Trophoblast cell (in vitro differentiated cells and primary cell): ENCODE measurements around the gene XXYLT1.

ENCODE experiments used
- DNase-seq, 2 donors: peaks; one replicate each; pipeline ENCODE4 v3.0.0-alpha.2; 2016
- H2AFZ ChIP-seq: 2 replicates; pipeline ENCODE4 v1.6.1; 2013; ENCODE audit warnings: low read length, moderate library complexity, mild to moderate bottlenecking; ENCODE audit not compliant: insufficient read depth, poor library complexity
- H2AK5ac ChIP-seq: 2 replicates; pipeline ENCODE4 v1.6.1; 2013; ENCODE audit warnings: mild to moderate bottlenecking, low read length
- H2BK120ac ChIP-seq: 2 replicates; pipeline ENCODE4 v1.6.1; 2013; ENCODE audit warnings: low read length, mild to moderate bottlenecking, moderate library complexity; ENCODE audit not compliant: insufficient read depth, poor library complexity
- H2BK12ac ChIP-seq: 2 replicates; pipeline ENCODE4 v1.6.1; 2013; ENCODE audit warnings: mild to moderate bottlenecking, low read length, moderate library complexity
- H2BK5ac ChIP-seq: 2 replicates; pipeline ENCODE4 v1.6.1; 2013; ENCODE audit warnings: low read length, low read depth, moderate library complexity, mild to moderate bottlenecking; ENCODE audit not compliant: poor library complexity
- H3K14ac ChIP-seq: 2 replicates; pipeline ENCODE4 v1.6.1; 2013; ENCODE audit warnings: mild to moderate bottlenecking, low read length
- H3K18ac ChIP-seq: 2 replicates; pipeline ENCODE4 v1.6.1; 2013; ENCODE audit warnings: mild to moderate bottlenecking, low read length
- H3K23ac ChIP-seq: 2 replicates; pipeline ENCODE4 v1.6.1; 2013; ENCODE audit warnings: low read length
- H3K27ac ChIP-seq: 2 replicates; pipeline ENCODE4 v1.5.1; 2013; ENCODE audit warnings: low read depth, mild to moderate bottlenecking, inconsistent platforms, low read length, moderate library complexity
- H3K27me3 ChIP-seq: 2 replicates; pipeline ENCODE4 v1.6.1; 2013; ENCODE audit warnings: inconsistent platforms, mild to moderate bottlenecking, low read length, moderate library complexity; ENCODE audit not compliant: insufficient read depth
- H3K36me3 ChIP-seq, 2 experiments: 1 replicate in 1 of 2; 2 replicates in 1 of 2; pipeline ENCODE4 v1.6.1; 2013; ENCODE audit warnings: low read length in 2 of 2, mild to moderate bottlenecking in 2 of 2, moderate library complexity in 1 of 2; ENCODE audit not compliant: insufficient read depth in 2 of 2, control insufficient read depth in 1 of 2
- H3K4ac ChIP-seq: 2 replicates; pipeline ENCODE4 v1.6.1; 2013; ENCODE audit warnings: low read depth, mild to moderate bottlenecking, low read length, moderate library complexity
- H3K4me1 ChIP-seq, 2 experiments: 1 replicate in 1 of 2; 2 replicates in 1 of 2; pipeline ENCODE4 v1.6.1; 2013; ENCODE audit warnings: low read length in 2 of 2, mild to moderate bottlenecking in 2 of 2, moderate library complexity in 1 of 2; ENCODE audit not compliant: insufficient read depth in 2 of 2, control insufficient read depth in 1 of 2
- H3K4me2 ChIP-seq: 2 replicates; pipeline ENCODE4 v1.6.1; 2013; ENCODE audit warnings: inconsistent platforms, mild to moderate bottlenecking, low read length, moderate library complexity
- H3K4me3 ChIP-seq: 2 replicates; pipeline ENCODE4 v1.5.1; 2013; ENCODE audit warnings: mild to moderate bottlenecking, low read depth, low read length, inconsistent platforms
- H3K79me1 ChIP-seq: one replicate; pipeline ENCODE4 v1.6.1; 2013; ENCODE audit warnings: low read length
- H3K79me2 ChIP-seq: 2 replicates; pipeline ENCODE4 v1.6.1; 2013; ENCODE audit warnings: low read length, mild to moderate bottlenecking; ENCODE audit not compliant: control insufficient read depth, insufficient read depth, poor library complexity
- H3K9ac ChIP-seq: 2 replicates; pipeline ENCODE4 v1.6.1; 2013; ENCODE audit warnings: mild to moderate bottlenecking, low read length
- H3K9me3 ChIP-seq: 2 replicates; pipeline ENCODE4 v1.6.1; 2013; ENCODE audit warnings: low read depth, mild to moderate bottlenecking, control low read depth, inconsistent platforms, low read length; ENCODE audit not compliant: insufficient read depth
- H4K12ac ChIP-seq: 2 replicates; pipeline ENCODE4 v1.6.1; 2013; ENCODE audit warnings: low read depth, mild to moderate bottlenecking, low read length, moderate library complexity
- H4K8ac ChIP-seq: 2 replicates; pipeline ENCODE4 v1.6.1; 2013; ENCODE audit warnings: low read depth, mild to moderate bottlenecking, low read length, moderate library complexity
- H4K91ac ChIP-seq: one replicate; pipeline ENCODE4 v1.6.1; 2013; ENCODE audit warnings: low read depth, mild to moderate bottlenecking, low read length, moderate library complexity
- WGBS: extraction: QIAGEN DNeasy Blood & Tissue Kit; methylation state at CpG from one replicate; pipeline ENCODE4 v1.1.7; 2013; ENCODE audit warnings: missing lambda C conversion rate; ENCODE audit not compliant: insufficient read length, insufficient coverage; ENCODE audit errors: extremely low coverage; 5-methylcytosine and 5-hydroxymethylcytosine counted together

The XXYLT1 gene

GRCh38 chr3:195075199-195075940 lies 195.6 kb downstream of the XXYLT1 start:
- H4K91ac ChIP-seq = no peak overlapping the region
- WGBS = no CpG with 5 or more reads among the region's 14 CpGs
- H3K9me3 ChIP-seq = no peaks in the 10 kb centered on the region
- no peak overlapping the region for H2BK5ac ChIP-seq
- H3K79me1 ChIP-seq = no peaks in the 10 kb centered on the region
- no peak for DNase-seq
- H2AK5ac ChIP-seq = no peak overlapping the region
- H2AFZ ChIP-seq = no peak overlapping the region
- H2BK12ac ChIP-seq = no peak overlapping the region
- no peaks in the 10 kb centered on the region for H3K36me3 ChIP-seq
- H3K27me3 ChIP-seq = no peaks in the 10 kb centered on the region
- H3K23ac ChIP-seq = no peak overlapping the region
- no peak overlapping the region for H3K27ac ChIP-seq
- no peak overlapping the region for H2BK120ac ChIP-seq
- no peak overlapping the region for H3K4ac ChIP-seq
- H3K14ac ChIP-seq = no peak overlapping the region
- no peak overlapping the region for H3K18ac ChIP-seq
- H4K12ac ChIP-seq = no peak overlapping the region
- H3K4me2 ChIP-seq = no peak overlapping the region
- H3K79me2 ChIP-seq = no peaks in the 10 kb centered on the region
- H3K4me1 ChIP-seq = peaks cover 6% of the 10 kb centered on the region in 2 experiments
- H3K9ac ChIP-seq = no peak overlapping the region
- no peak overlapping the region for H4K8ac ChIP-seq
- no peak overlapping the region for H3K4me3 ChIP-seq

- Histone ChIP-seq H3K9me3 (no peaks in the 10 kb centered on the region), H3K27ac (no peak overlapping the region), H3K36me3 (no peaks in the 10 kb centered on the region), H4K91ac (no peak overlapping the region), H3K4me2 (no peak overlapping the region), H3K14ac (no peak overlapping the region), H3K27me3 (no peaks in the 10 kb centered on the region), H3K4me1 (peaks cover 10 to 12% of the 10 kb centered on the region in 2 experiments), H3K18ac (no peak overlapping the region), H4K12ac (no peak overlapping the region), H3K79me2 (no peaks in the 10 kb centered on the region), H2AFZ (no peak overlapping the region), H2AK5ac (no peak overlapping the region), H3K9ac (no peak overlapping the region), H4K8ac (no peak overlapping the region), H2BK120ac (no peak overlapping the region), H3K23ac (no peak overlapping the region), H2BK5ac (no peak overlapping the region), H3K4ac (no peak overlapping the region), H3K4me3 (no peak overlapping the region), H2BK12ac (no peak overlapping the region), H3K79me1 (peaks cover 2% of the 10 kb centered on the region)
- WGBS = no CpG with 5 or more reads among the region's 25 CpGs
- DNase-seq = no peak
Observed at GRCh38 chr3:195073866-195074860, 196.8 kb downstream of the XXYLT1 start.

- Histone ChIP-seq H2AK5ac (no peak overlapping the region), H4K12ac (no peak overlapping the region), H3K14ac (no peak overlapping the region), H3K4me3 (no peak overlapping the region), H4K8ac (no peak overlapping the region), H4K91ac (no peak overlapping the region), H3K79me1 (peaks cover 2% of the 10 kb centered on the region), H3K9me3 (no peaks in the 10 kb centered on the region), H3K4me2 (no peak overlapping the region), H2BK5ac (no peak overlapping the region), H3K18ac (no peak overlapping the region), H3K27me3 (no peaks in the 10 kb centered on the region), H3K23ac (no peak overlapping the region), H3K4ac (no peak overlapping the region), H3K79me2 (no peaks in the 10 kb centered on the region), H2BK12ac (no peak overlapping the region), H2AFZ (no peak overlapping the region), H3K9ac (no peak overlapping the region), H3K27ac (no peak overlapping the region), H3K4me1 (peaks cover 10 to 12% of the 10 kb centered on the region in 2 experiments), H3K36me3 (peaks cover 0 to 2% of the 10 kb centered on the region in 2 experiments), H2BK120ac (no peak overlapping the region)
- no peak for DNase-seq
- no CpG with 5 or more reads among the region's 19 CpGs for WGBS
Observed at GRCh38 chr3:195072916-195073564, 197.9 kb downstream of the XXYLT1 start.
